Thyroid gland (tissue), 4 donors: ENCODE measurements around the gene MLYCD. TPM values are rescaled to one million over a fixed set of nuclear protein-coding genes. Genes with fewer than 3 reads are reported as not detected.

Source experiments
- DNase-seq, 2 donors: peaks; one replicate each; pipeline ENCODE4 v3.0.0-alpha.2; 2019
- H3K27ac ChIP-seq, 3 donors: fragments of 200-600 bp; sonication (generic); 1 replicate in 2 of 3; 2 replicates in 1 of 3; pipeline ENCODE4 v1.5.1; 2016 to 2019; ENCODE audit warnings: mild to moderate bottlenecking in 1 of 3, moderate library complexity in 1 of 3
- H3K27me3 ChIP-seq: fragments of 200-600 bp; sonication (generic); one replicate; pipeline ENCODE4 v1.5.1; 2019
- H3K36me3 ChIP-seq, 2 donors: fragments of 200-600 bp; sonication (generic); one replicate each; pipeline ENCODE4 v1.5.1; 2016 to 2019
- H3K4me1 ChIP-seq, 2 donors: fragments of 200-600 bp; sonication (generic); one replicate each; pipeline ENCODE4 v1.5.1; 2017 to 2019
- H3K4me3 ChIP-seq, 3 donors: fragments of 200-600 bp; sonication (generic); replicated peaks in 1 of 3; 1 replicate in 2 of 3; 2 replicates in 1 of 3; pipeline ENCODE4 v1.5.1; 2016; ENCODE audit warnings: mild to moderate bottlenecking in 1 of 3
- H3K9me3 ChIP-seq: fragments of 200-600 bp; sonication (generic); one replicate; pipeline ENCODE4 v1.5.1; 2017
- POLR2A ChIP-seq, 2 donors: fragments of 450-650 bp; IDR thresholded peaks; one replicate each; pipeline ENCODE4 v1.6.1; 2017; ENCODE audit warnings: antibody characterized with exemption in 2 of 2, mild to moderate bottlenecking in 2 of 2, moderate library complexity in 1 of 2
- WGBS, 2 donors: methylation state at CpG; one replicate each; pipeline ENCODE4 v1.1.5; 2017; 5-methylcytosine and 5-hydroxymethylcytosine counted together
- intact Hi-C: fragments of 100-400 bp; cut with DNase I; formaldehyde crosslinking; loops from one replicate; pipeline ENCODE4 v1.15.1; 2023
- total RNA-seq, 4 donors: library from RNA; depleted of rRNA; stranded (reverse); fragments of >200 nt; gene quantifications; one replicate each; pipeline ENCODE4 v1.2.3, GENCODE V29; 2016
- TF ChIP-seq, protein P1 (sequence below), 6 experiments: fragments of 200-600 bp in 3 of 6; fragments of 450-650 bp in 3 of 6; sonication (generic) in 3 of 6; IDR thresholded peaks; one replicate each; pipeline ENCODE4 v1.5.1; 2016 to 2019; ENCODE audit warnings: antibody characterized with exemption in 6 of 6, mild to moderate bottlenecking in 2 of 6, inconsistent platforms in 1 of 6, moderate library complexity in 1 of 6

The MLYCD gene
- total RNA-seq, 4 donors from 2014 or later = 9.9 to 22.0 (median 12.0) TPM

- Histone ChIP-seq H3K4me3 (no peak overlapping the region), H3K4me1 (no peaks in the 10 kb centered on the region), H3K36me3 (peaks cover 41 to 68% of the 10 kb centered on the region in 2 donors), H3K9me3 (no peaks in the 10 kb centered on the region), H3K27ac (no peak overlapping the region), H3K27me3 (no peaks in the 10 kb centered on the region)
- WGBS, 2 donors = 84 to 90% methylated on average over 4 to 5 of the region's 5 CpGs
- TF ChIP-seq, protein P1, sequence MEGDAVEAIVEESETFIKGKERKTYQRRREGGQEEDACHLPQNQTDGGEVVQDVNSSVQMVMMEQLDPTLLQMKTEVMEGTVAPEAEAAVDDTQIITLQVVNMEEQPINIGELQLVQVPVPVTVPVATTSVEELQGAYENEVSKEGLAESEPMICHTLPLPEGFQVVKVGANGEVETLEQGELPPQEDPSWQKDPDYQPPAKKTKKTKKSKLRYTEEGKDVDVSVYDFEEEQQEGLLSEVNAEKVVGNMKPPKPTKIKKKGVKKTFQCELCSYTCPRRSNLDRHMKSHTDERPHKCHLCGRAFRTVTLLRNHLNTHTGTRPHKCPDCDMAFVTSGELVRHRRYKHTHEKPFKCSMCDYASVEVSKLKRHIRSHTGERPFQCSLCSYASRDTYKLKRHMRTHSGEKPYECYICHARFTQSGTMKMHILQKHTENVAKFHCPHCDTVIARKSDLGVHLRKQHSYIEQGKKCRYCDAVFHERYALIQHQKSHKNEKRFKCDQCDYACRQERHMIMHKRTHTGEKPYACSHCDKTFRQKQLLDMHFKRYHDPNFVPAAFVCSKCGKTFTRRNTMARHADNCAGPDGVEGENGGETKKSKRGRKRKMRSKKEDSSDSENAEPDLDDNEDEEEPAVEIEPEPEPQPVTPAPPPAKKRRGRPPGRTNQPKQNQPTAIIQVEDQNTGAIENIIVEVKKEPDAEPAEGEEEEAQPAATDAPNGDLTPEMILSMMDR (IDR thresholded peaks at IDR 0.05) = no peak
- TF ChIP-seq POLR2A (IDR thresholded peaks at IDR 0.05) = no peak
- DNase-seq = no peak
- intact Hi-C loops = loop anchor here (10.0 kb wide), 1 partner anchor 223 kb away; the partner anchor contains the start of gene TAF1C
Observed at GRCh38 chr16:83961591-83961990, 62.7 kb downstream of the MLYCD start.

GRCh38 chr16:83963277-83964119 lies 64.6 kb downstream of the MLYCD start:
- Histone ChIP-seq H3K4me1 (no peaks in the 10 kb centered on the region), H3K4me3 (no peak overlapping the region), H3K27me3 (no peaks in the 10 kb centered on the region), H3K36me3 (peaks cover 36 to 59% of the 10 kb centered on the region in 2 donors), H3K9me3 (no peaks in the 10 kb centered on the region), H3K27ac (no peak overlapping the region)
- intact Hi-C loops = loop anchor here (10.0 kb wide), 1 partner anchor 221 kb away; the partner anchor contains the start of gene TAF1C
- WGBS, 2 donors = 93 to 94% methylated on average over 22 of the region's 22 CpGs
- no peak for DNase-seq
- no peak for TF ChIP-seq POLR2A (IDR thresholded peaks at IDR 0.05)
- TF ChIP-seq, protein P1 (IDR thresholded peaks at IDR 0.05) = no peak

GRCh38 chr16:83964684-83965443 lies 65.9 kb downstream of the MLYCD start:
- no peak for TF ChIP-seq POLR2A (IDR thresholded peaks at IDR 0.05)
- TF ChIP-seq, protein P1 (IDR thresholded peaks at IDR 0.05) = no peak
- intact Hi-C loops = loop anchor here (5.0 to 10.0 kb wide), 2 partner anchors 97 to 220 kb away; partner anchors contain the start of gene TAF1C
- no peaks in the 10 kb centered on the region for H3K27me3 ChIP-seq
- H3K27ac ChIP-seq = no peak overlapping the region
- no peaks in the 10 kb centered on the region for H3K9me3 ChIP-seq
- WGBS, 2 donors = 94 to 97% methylated on average over 6 to 26 of the region's 26 CpGs
- H3K4me3 ChIP-seq = no peak overlapping the region
- peaks cover 0 to 4% of the 10 kb centered on the region in 2 donors for H3K4me1 ChIP-seq
- DNase-seq = no peak
- peaks cover 24 to 46% of the 10 kb centered on the region in 2 donors for H3K36me3 ChIP-seq

DNA sequence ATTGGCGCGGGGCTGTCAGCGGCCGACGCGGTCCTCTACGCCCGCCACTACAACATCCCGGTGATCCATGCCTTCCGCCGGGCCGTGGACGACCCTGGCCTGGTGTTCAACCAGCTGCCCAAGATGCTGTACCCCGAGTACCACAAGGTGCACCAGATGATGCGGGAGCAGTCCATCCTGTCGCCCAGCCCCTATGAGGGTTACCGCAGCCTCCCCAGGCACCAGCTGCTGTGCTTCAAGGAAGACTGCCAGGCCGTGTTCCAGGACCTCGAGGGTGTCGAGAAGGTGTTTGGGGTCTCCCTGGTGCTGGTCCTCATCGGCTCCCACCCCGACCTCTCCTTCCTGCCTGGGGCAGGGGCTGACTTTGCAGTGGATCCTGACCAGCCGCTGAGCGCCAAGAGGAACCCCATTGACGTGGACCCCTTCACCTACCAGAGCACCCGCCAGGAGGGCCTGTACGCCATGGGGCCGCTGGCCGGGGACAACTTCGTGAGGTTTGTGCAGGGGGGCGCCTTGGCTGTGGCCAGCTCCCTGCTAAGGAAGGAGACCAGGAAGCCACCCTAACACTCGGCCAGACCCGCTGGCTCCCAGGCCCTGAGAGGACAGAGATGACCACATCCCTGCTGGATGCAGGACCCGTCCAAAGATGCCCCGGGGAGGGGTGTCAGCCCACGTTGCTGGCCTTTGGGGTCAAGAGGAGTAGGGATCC lies 66.7 kb downstream of the MLYCD start:
- WGBS, 2 donors = 96 to 98% methylated on average over 8 to 20 of the region's 36 CpGs
- no peak overlapping the region for H3K27ac ChIP-seq
- peaks cover 16 to 38% of the 10 kb centered on the region in 2 donors for H3K36me3 ChIP-seq
- DNase-seq = no peak
- H3K4me3 ChIP-seq = no peak overlapping the region
- no peaks in the 10 kb centered on the region for H3K9me3 ChIP-seq
- TF ChIP-seq POLR2A (IDR thresholded peaks at IDR 0.05) = no peak
- TF ChIP-seq, protein P1 (IDR thresholded peaks at IDR 0.05) = no peak
- intact Hi-C loops = loop anchor here (5.0 to 10.0 kb wide), 2 partner anchors 97 to 219 kb away; partner anchors contain the start of gene TAF1C
- H3K27me3 ChIP-seq = no peaks in the 10 kb centered on the region
- H3K4me1 ChIP-seq = peaks cover 0 to 4% of the 10 kb centered on the region in 2 donors
